Panc1 (cell line): ENCODE data around the gene BCCIP. TPM values are rescaled to one million over a fixed set of nuclear protein-coding genes. Genes with fewer than 3 reads are reported as not detected.

Source experiments
- ATAC-seq: fragments of 200-7000 bp; cut with Tn5 transposase; 2 replicates; pipeline ENCODE4 v1.9.1; 2020; ENCODE audit warnings: mild to moderate bottlenecking, moderate library complexity
- BruUV-seq: library from RNA; stranded (reverse); fragments of 400-500 nt; replicated peaks from 2 replicates; lab custom pipeline; 2021; lab: Mats Ljungman, UMichigan
- CTCF ChIA-PET: fragments of 300-600 bp; sonication (Branson Sonifier 250); formaldehyde crosslinking; loops from one replicate; lab custom pipeline; 2022; ENCODE audit warnings: antibody characterized with exemption; lab: Charles Lee
- POLR2A ChIA-PET: fragments of 300-600 bp; sonication (Branson Sonifier 250); formaldehyde crosslinking; loops from one replicate; lab custom pipeline; 2022; ENCODE audit warnings: antibody characterized with exemption; lab: Charles Lee
- DNase-seq: peaks from one replicate; pipeline ENCODE4 v3.0.0-alpha.2; 2010; ENCODE audit warnings: low read depth, low spot score
- H3K27ac ChIP-seq: 2 replicates; pipeline ENCODE4 v1.5.1; 2011; ENCODE audit warnings: mild to moderate bottlenecking, low read length, inconsistent platforms
- H3K27me3 ChIP-seq: fragments of 200-500 bp; sonication (Bioruptor generic); 2 replicates; pipeline ENCODE4 v1.6.0; 2014; ENCODE audit warnings: low read length, inconsistent platforms; ENCODE audit not compliant: control insufficient read depth, insufficient read depth
- H3K36me3 ChIP-seq: fragments of 200-500 bp; sonication (Bioruptor generic); 2 replicates; pipeline ENCODE4 v1.5.1; 2014; ENCODE audit warnings: inconsistent platforms, mild to moderate bottlenecking, low read length, moderate library complexity; ENCODE audit not compliant: control insufficient read depth, insufficient read depth
- H3K4me1 ChIP-seq: 2 replicates; pipeline ENCODE4 v1.5.1; 2011; ENCODE audit warnings: inconsistent platforms, mild to moderate bottlenecking, low read length, moderate library complexity; ENCODE audit not compliant: control insufficient read depth, insufficient read depth
- H3K4me3 ChIP-seq, 2 experiments: 2 replicates each; pipeline ENCODE4 v1.5.1; 2011 to 2012; ENCODE audit warnings: low read depth in 2 of 2, low read length in 2 of 2, mild to moderate bottlenecking in 2 of 2, inconsistent platforms in 1 of 2, moderate library complexity in 1 of 2
- H3K9me3 ChIP-seq: fragments of 200-500 bp; sonication (Bioruptor generic); 2 replicates; pipeline ENCODE4 v1.5.1; 2014; ENCODE audit warnings: low read depth, mild to moderate bottlenecking, inconsistent platforms, low read length, moderate library complexity; ENCODE audit not compliant: control insufficient read depth, insufficient read depth
- CTCF ChIP-seq: fragments of 450-650 bp; IDR thresholded peaks from 2 replicates; pipeline ENCODE4 v1.5.1; 2017; ENCODE audit warnings: mild to moderate bottlenecking
- POLR2AphosphoS5 ChIP-seq: IDR thresholded peaks from 2 replicates; pipeline ENCODE4 v1.6.1; 2012; ENCODE audit warnings: mild to moderate bottlenecking, low read depth, low read length, moderate library complexity
- REST ChIP-seq, 2 experiments: IDR thresholded peaks; 2 replicates each; pipeline ENCODE4 v1.6.1; 2011 to 2012; ENCODE audit warnings: low read depth in 2 of 2, control low read depth in 1 of 2, low read length in 1 of 2, mild to moderate bottlenecking in 1 of 2, moderate library complexity in 1 of 2; ENCODE audit not compliant: insufficient read depth in 1 of 2
- SIN3A ChIP-seq: IDR thresholded peaks from 2 replicates; pipeline ENCODE4 v1.6.1; 2012; ENCODE audit warnings: low read depth, mild to moderate bottlenecking, low read length, moderate library complexity, borderline replicate concordance; ENCODE audit not compliant: insufficient read depth
- TCF7L2 ChIP-seq: IDR thresholded peaks from 2 replicates; pipeline ENCODE4 v1.6.1; 2011; ENCODE audit warnings: mild to moderate bottlenecking, low read depth, low read length, inconsistent platforms
- in situ Hi-C: cut with HindIII; loops from 2 replicates; pipeline ENCODE4 v1.10.0; 2016; ENCODE audit warnings: low sequenced_read_pairs, low pct_unique_long_range_greater_than_20kb
- intact Hi-C: fragments of 100-400 bp; cut with micrococcal nuclease; formaldehyde crosslinking; loops from one replicate; pipeline ENCODE4 v1.10.0; 2022; ENCODE audit not compliant: unreplicated experiment
- total RNA-seq: library from RNA; stranded (reverse); gene quantifications from one replicate; pipeline ENCODE4 v1.2.1, GENCODE V29; 2021; ENCODE audit not compliant: unreplicated experiment

Gene BCCIP
- total RNA-seq, 1 experiment from 2014 or later, result 123 TPM

GRCh38 chr10:125795128-125795527 lies 28.2 kb upstream of the BCCIP start:
- no TSS peak for BruUV-seq

GRCh38 chr10:125795637-125796190 lies 27.6 kb upstream of the BCCIP start:
- no peak for ATAC-seq
- Histone ChIP-seq H3K4me3 (no peak overlapping the region), H3K9me3 (no peaks in the 10 kb centered on the region), H3K36me3 (peaks cover 5% of the 10 kb centered on the region), H3K27ac (no peak overlapping the region), H3K4me1 (no peaks in the 10 kb centered on the region), H3K27me3 (no peaks in the 10 kb centered on the region)
- BruUV-seq, result no TSS peak
- intact Hi-C loops (no loop called here), in situ Hi-C loops (no loop called here)
- POLR2A ChIA-PET, result no interaction called here
- TF ChIP-seq SIN3A (no peak), REST (IDR thresholded peaks at IDR 0.05; ENCODE audit: insufficient read depth in 1 of 2, low read depth in 2 of 2, low read length in 1 of 2) (no peak), POLR2AphosphoS5 (no peak), TCF7L2 (no peak), CTCF (no peak)
- no peak for DNase-seq
- CTCF ChIA-PET, result no interaction called here

More at GRCh38 chr10:125795128-125795527, 28.2 kb upstream of the BCCIP start:
- CTCF ChIA-PET, result no interaction called here
- no peak for DNase-seq
- POLR2A ChIA-PET, result no interaction called here
- Histone ChIP-seq H3K27me3 (no peaks in the 10 kb centered on the region), H3K9me3 (no peaks in the 10 kb centered on the region), H3K27ac (no peak overlapping the region), H3K4me3 (no peak overlapping the region), H3K4me1 (no peaks in the 10 kb centered on the region), H3K36me3 (peaks cover 5% of the 10 kb centered on the region)
- no peak for TF ChIP-seq CTCF
- TF ChIP-seq SIN3A, result no peak
- no peak for TF ChIP-seq REST (IDR thresholded peaks at IDR 0.05; ENCODE audit: insufficient read depth in 1 of 2, low read depth in 2 of 2, low read length in 1 of 2)
- TF ChIP-seq TCF7L2, result no peak
- TF ChIP-seq POLR2AphosphoS5, result no peak
- in situ Hi-C loops (no loop called here), intact Hi-C loops (no loop called here)
- no peak for ATAC-seq
